GM23338 (cell line): Measurements from ENCODE around the gene RAPGEF4. TPM values are rescaled to one million over a fixed set of nuclear protein-coding genes. Genes with fewer than 3 reads are reported as not detected.

Source experiments
- ATAC-seq: fragments of 200-7000 bp; cut with Tn5 transposase; 3 replicates; pipeline ENCODE4 v1.9.1; 2020
- DNase-seq: peaks from one replicate; pipeline ENCODE4 v3.0.0-alpha.2; 2015; ENCODE audit warnings: low spot score
- H2AFZ ChIP-seq: fragments of 200-600 bp; sonication (generic); 2 replicates; pipeline ENCODE4 v1.8.0; 2016; ENCODE audit warnings: antibody characterized with exemption, mild to moderate bottlenecking, moderate library complexity
- H3F3A ChIP-seq: fragments of 200-600 bp; sonication (generic); replicated peaks from 2 replicates; pipeline ENCODE4 v1.8.0; 2017; ENCODE audit warnings: antibody characterized with exemption, mixed run types, low read depth
- H3K27ac ChIP-seq: fragments of 200-600 bp; sonication (generic); 2 replicates; pipeline ENCODE4 v1.6.1; 2016; ENCODE audit warnings: low read depth
- H3K27me3 ChIP-seq: fragments of 200-600 bp; sonication (generic); 2 replicates; pipeline ENCODE4 v1.8.0; 2016; ENCODE audit warnings: mild to moderate bottlenecking, mixed run types, moderate library complexity; ENCODE audit not compliant: insufficient read depth
- H3K36me3 ChIP-seq: fragments of 200-600 bp; sonication (generic); 2 replicates; pipeline ENCODE4 v1.8.0; 2016; ENCODE audit warnings: mild to moderate bottlenecking; ENCODE audit not compliant: insufficient read depth
- H3K4me1 ChIP-seq: fragments of 200-600 bp; sonication (generic); 2 replicates; pipeline ENCODE4 v1.8.0; 2016; ENCODE audit warnings: mild to moderate bottlenecking, moderate library complexity; ENCODE audit not compliant: insufficient read depth
- H3K4me2 ChIP-seq: fragments of 200-600 bp; sonication (generic); 2 replicates; pipeline ENCODE4 v1.7.1; 2017; ENCODE audit warnings: mixed run types
- H3K4me3 ChIP-seq: fragments of 200-600 bp; sonication (generic); 2 replicates; pipeline ENCODE4 v1.6.1; 2016; ENCODE audit warnings: mixed run types
- H3K79me2 ChIP-seq: fragments of 200-600 bp; sonication (generic); replicated peaks from 2 replicates; pipeline ENCODE4 v1.8.0; 2017; ENCODE audit warnings: mild to moderate bottlenecking; ENCODE audit not compliant: insufficient read depth
- H3K9me2 ChIP-seq: fragments of 200-600 bp; sonication (generic); 2 replicates; pipeline ENCODE4 v1.8.0; 2017; ENCODE audit not compliant: insufficient read depth
- H4K20me1 ChIP-seq: fragments of 200-600 bp; sonication (generic); replicated peaks from 2 replicates; pipeline ENCODE4 v1.8.0; 2017; ENCODE audit warnings: mild to moderate bottlenecking; ENCODE audit not compliant: insufficient read depth
- H3K27ac Mint-ChIP-seq: 2 replicates; pipeline ENCODE4 v1.8.0; 2020; ENCODE audit warnings: inconsistent platforms, mild to moderate bottlenecking, moderate library complexity, mixed read lengths
- H3K27me3 Mint-ChIP-seq: 3 replicates; pipeline ENCODE4 v1.8.0; 2022; ENCODE audit warnings: low read depth, mild to moderate bottlenecking, moderate library complexity, mixed read lengths, inconsistent platforms; ENCODE audit not compliant: insufficient read depth, poor library complexity
- H3K36me3 Mint-ChIP-seq: 3 replicates; pipeline ENCODE4 v1.8.0; 2021; ENCODE audit warnings: low read depth, mild to moderate bottlenecking, inconsistent platforms, moderate library complexity, mixed read lengths
- H3K4me1 Mint-ChIP-seq: 3 replicates; pipeline ENCODE4 v1.8.0; 2020; ENCODE audit warnings: mild to moderate bottlenecking, inconsistent platforms, mixed read lengths
- H3K4me3 Mint-ChIP-seq: 3 replicates; pipeline ENCODE4 v1.8.0; 2021; ENCODE audit warnings: moderate library complexity, mild to moderate bottlenecking, inconsistent platforms, mixed read lengths
- H3K9me3 Mint-ChIP-seq: 3 replicates; pipeline ENCODE4 v1.8.0; 2020; ENCODE audit warnings: moderate library complexity, mild to moderate bottlenecking, inconsistent platforms, mixed read lengths
- CREB1 ChIP-seq: fragments of 250-450 bp; sonication (Bioruptor Pico); IDR thresholded peaks from 2 replicates; pipeline ENCODE4 v1.5.0; 2020; ENCODE audit warnings: low read depth, mild to moderate bottlenecking, moderate library complexity
- CTCF ChIP-seq, 2 experiments: fragments of 200-600 bp in 1 of 2; sonication (generic) in 1 of 2; conservative IDR thresholded peaks; 2 replicates each; pipeline versions ENCODE4 v1.5.1 to v1.6.1; 2016 to 2017; ENCODE audit warnings: antibody characterized with exemption in 2 of 2, low read depth in 2 of 2, mild to moderate bottlenecking in 2 of 2, moderate library complexity in 1 of 2
- ETS1 ChIP-seq: IDR thresholded peaks from 2 replicates; pipeline ENCODE4 v1.6.1; 2016; ENCODE audit warnings: antibody characterized with exemption
- EZH2 ChIP-seq: fragments of 200-600 bp; sonication (generic); IDR thresholded peaks from one replicate; pipeline ENCODE4 v1.8.0; 2017; ENCODE audit warnings: antibody characterized with exemption, mild to moderate bottlenecking, low read depth; ENCODE audit not compliant: unreplicated experiment
- EZH2phosphoT487 ChIP-seq: fragments of 200-600 bp; sonication (generic); IDR thresholded peaks from one replicate; pipeline ENCODE4 v1.8.1; 2018; ENCODE audit warnings: antibody characterized with exemption; ENCODE audit not compliant: unreplicated experiment
- JUNB ChIP-seq: IDR thresholded peaks from one replicate; pipeline ENCODE4 v1.6.1; 2016; ENCODE audit warnings: antibody characterized with exemption; ENCODE audit not compliant: unreplicated experiment
- NANOG ChIP-seq: IDR thresholded peaks from 2 replicates; pipeline ENCODE4 v1.6.1; 2016; ENCODE audit warnings: antibody characterized with exemption, borderline replicate concordance
- POLR2AphosphoS5 ChIP-seq: IDR thresholded peaks from 2 replicates; pipeline ENCODE4 v1.6.1; 2016; ENCODE audit warnings: antibody characterized with exemption, low read depth
- REST ChIP-seq: IDR thresholded peaks from one replicate; pipeline ENCODE4 v1.6.1; 2018; ENCODE audit warnings: antibody characterized with exemption; ENCODE audit not compliant: unreplicated experiment
- STAT1 ChIP-seq: IDR thresholded peaks from one replicate; pipeline ENCODE4 v1.6.1; 2016; ENCODE audit warnings: antibody characterized with exemption; ENCODE audit not compliant: unreplicated experiment
- ZNF114 ChIP-seq: fragments of 250-450 bp; sonication (Bioruptor Pico); IDR thresholded peaks from 2 replicates; pipeline ENCODE4 v1.5.0; 2020; ENCODE audit warnings: mild to moderate bottlenecking, moderate library complexity
- ZNF331 ChIP-seq: fragments of 250-450 bp; sonication (Bioruptor Pico); IDR thresholded peaks from 2 replicates; pipeline ENCODE4 v1.5.0; 2020; ENCODE audit warnings: low read depth, mild to moderate bottlenecking, moderate library complexity
- ZNF462 ChIP-seq: fragments of 250-450 bp; sonication (Bioruptor Pico); IDR thresholded peaks from 2 replicates; pipeline ENCODE4 v1.5.0; 2020; ENCODE audit warnings: mild to moderate bottlenecking, moderate library complexity
- polyA plus RNA-seq: library from polyadenylated mRNA; unstranded; fragments of >200 nt; fragmentation: Nextera tagmentation; extraction: Ambion mirVana; gene quantifications from 2 replicates; pipeline ENCODE4 v1.2.1, GENCODE V29; 2016
- total RNA-seq: library from RNA; depleted of rRNA; stranded (reverse); fragments of >200 nt; shearing (Covaris generic); gene quantifications from 2 replicates; pipeline ENCODE4 v1.2.3, GENCODE V29; 2014

Gene RAPGEF4
- total and polyA plus RNA-seq, 2 experiments from 2014 or later, result 1.7 to 4.7 TPM

GRCh38 chr2:172855588-172855987, 119.9 kb downstream of the RAPGEF4 start:
- Mint-ChIP-seq H3K4me1 (peaks cover 8% of the 10 kb centered on the region; the same call in 2 of the 3 replicates), H3K4me3 (no peak overlapping the region), H3K27me3 (no peaks in the 10 kb centered on the region), H3K36me3 (no peaks in the 10 kb centered on the region), H3K27ac (no peak overlapping the region), H3K9me3 (peaks cover 5% of the 10 kb centered on the region; the same call in 2 of the 3 replicates)
- Histone ChIP-seq H3K36me3 (no peaks in the 10 kb centered on the region), H3K4me3 (no peak overlapping the region), H3K9me2 (no peaks in the 10 kb centered on the region), H2AFZ (no peak overlapping the region), H4K20me1 (no peaks in the 10 kb centered on the region), H3K79me2 (no peaks in the 10 kb centered on the region), H3K4me2 (no peak overlapping the region), H3F3A (no peaks in the 10 kb centered on the region), H3K4me1 (peaks cover 6% of the 10 kb centered on the region; the same call in 1 of the 2 replicates), H3K27ac (no peak overlapping the region), H3K27me3 (no peaks in the 10 kb centered on the region)
- TF ChIP-seq STAT1, result no peak
- no peak for TF ChIP-seq CTCF (conservative IDR thresholded peaks at IDR 0.05; ENCODE audit: low read depth in 2 of 2)
- no peak for TF ChIP-seq ZNF331 (CRISPR knock-in tag)
- no peak for TF ChIP-seq NANOG
- TF ChIP-seq ZNF114 (CRISPR knock-in tag), result no peak
- no peak for TF ChIP-seq JUNB
- no peak for TF ChIP-seq REST
- no peak for TF ChIP-seq EZH2
- TF ChIP-seq POLR2AphosphoS5, result no peak
- TF ChIP-seq ZNF462 (CRISPR knock-in tag), result no peak
- no peak for TF ChIP-seq EZH2phosphoT487
- TF ChIP-seq ETS1, result no peak
- no peak for TF ChIP-seq CREB1 (CRISPR knock-in tag)
- DNase-seq (no peak), ATAC-seq (no peak)
